Activated CD4-positive, CD25-positive, alpha-beta regulatory T cell treated with anti-CD3 and anti-CD28 coated beads, Interleukin-2, amount 50 U/mL, for 24 hours (primary cell): ENCODE data around the gene ZNF778.

Experiments used
- ATAC-seq, 2 donors: fragments of 150-1000 bp; cut with Tn5 transposase; one replicate each; pipeline ENCODE4 v1.10.0; 2021; ENCODE audit warnings: mild to moderate bottlenecking in 1 of 2, moderate library complexity in 1 of 2

The ZNF778 gene

GRCh38 chr16:89278441-89279240 is 61.1 kb downstream of the ZNF778 start:
- no peak for ATAC-seq

GRCh38 chr16:89279666-89280481 is 62.4 kb downstream of the ZNF778 start:
- ATAC-seq, result no peak

DNA sequence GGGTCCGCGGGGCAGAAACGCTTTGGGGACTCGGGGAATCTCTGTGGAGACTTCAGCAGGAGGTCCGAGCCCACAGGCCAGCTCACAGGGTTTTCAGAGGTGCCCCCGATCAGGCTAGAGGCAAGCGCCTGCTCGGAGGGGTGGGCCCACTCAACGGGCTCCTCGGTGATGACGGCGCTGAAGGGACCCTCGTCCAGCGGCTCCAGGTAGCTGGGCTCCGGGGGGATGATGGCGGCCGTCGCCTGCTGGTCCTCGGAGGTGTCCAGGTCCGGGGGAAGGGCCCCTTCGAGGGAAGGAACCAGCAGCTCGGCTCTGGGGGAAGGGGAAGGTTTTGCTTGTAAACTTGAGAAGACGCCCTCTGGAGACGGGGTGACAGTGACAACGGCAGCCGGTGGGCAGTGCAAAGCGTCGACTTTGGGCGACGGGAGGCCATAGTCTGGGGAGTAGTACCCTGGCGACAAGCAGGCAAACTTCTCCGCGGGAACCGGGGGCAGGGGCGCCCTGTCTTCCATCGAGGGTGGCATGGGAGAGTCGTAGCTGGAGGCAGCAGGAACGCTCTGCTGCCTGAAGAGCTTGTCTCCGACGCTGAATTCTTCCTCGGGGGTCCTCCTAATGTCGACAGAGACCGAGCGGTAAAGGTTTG is 63.2 kb downstream of the ZNF778 start:
- no peak for ATAC-seq

GRCh38 chr16:89281189-89281577 is 63.7 kb downstream of the ZNF778 start:
- ATAC-seq, result no peak

- no peak for ATAC-seq
Measured at GRCh38 chr16:89281829-89282228, 64.3 kb downstream of the ZNF778 start.

- no peak for ATAC-seq
Measured at GRCh38 chr16:89282523-89282922, 65.0 kb downstream of the ZNF778 start.

DNA sequence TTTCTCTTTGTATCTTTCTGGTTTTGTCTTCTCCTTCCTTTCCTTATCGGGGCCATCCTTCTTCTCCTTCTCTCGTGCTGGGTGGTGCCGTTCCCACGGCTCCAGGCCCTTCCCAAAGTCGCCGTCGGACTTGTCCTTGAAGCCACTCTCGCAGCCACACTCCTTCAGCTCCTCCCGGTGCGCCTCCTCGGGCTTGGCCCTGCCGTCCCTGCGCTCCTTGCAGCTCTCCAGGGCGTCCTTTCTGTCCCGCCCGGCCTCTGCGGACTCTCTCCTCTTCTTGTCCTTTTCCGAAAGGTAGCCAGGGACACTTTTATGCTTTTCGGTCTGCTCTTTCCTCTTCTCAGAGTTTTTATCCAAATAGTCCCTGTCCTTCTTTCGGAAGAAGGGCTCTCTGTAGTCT is 65.9 kb downstream of the ZNF778 start:
- no peak for ATAC-seq

DNA sequence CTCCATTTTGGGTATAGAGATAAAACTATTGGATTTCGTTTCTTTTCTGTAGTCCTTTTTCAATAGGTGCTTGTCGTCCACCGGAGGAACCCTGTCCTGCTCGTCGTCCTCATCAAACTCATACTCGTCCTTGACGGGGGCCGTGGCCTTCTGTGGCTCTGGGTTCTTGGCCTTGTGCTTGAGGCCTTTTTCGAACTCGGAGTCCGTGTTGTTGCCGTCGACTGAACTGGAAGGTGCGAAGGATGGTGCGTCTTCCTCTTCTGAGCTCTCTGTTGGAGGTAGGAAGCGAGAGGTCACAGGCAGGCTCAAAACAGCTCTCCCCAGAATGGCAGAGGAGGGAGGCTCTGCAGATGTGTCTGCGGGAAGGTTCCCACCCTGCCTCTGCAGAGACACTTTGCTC is 67.9 kb downstream of the ZNF778 start:
- ATAC-seq, result no peak

DNA sequence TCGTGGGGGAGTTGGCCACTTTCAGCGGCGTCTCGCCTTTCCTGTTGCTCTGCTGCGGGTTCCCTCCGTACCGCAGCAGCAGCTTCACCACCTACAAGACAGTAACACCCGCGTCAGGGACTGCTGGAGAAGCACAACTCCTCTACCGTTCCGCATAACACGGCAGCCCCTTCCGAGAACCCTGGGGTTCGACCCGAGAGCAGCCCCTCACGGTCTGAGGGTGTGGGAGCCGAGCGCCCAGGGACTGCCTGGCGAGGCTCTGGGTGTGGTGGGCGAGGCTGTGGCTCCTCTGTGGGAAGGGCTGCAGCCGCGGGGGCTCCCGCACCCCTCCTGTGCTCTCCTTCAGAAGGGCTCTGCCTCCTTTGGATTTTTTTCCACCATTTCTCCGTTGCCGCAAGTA is 68.6 kb downstream of the ZNF778 start:
- ATAC-seq, result no peak
